ENCODE results near the gene SNX9.

- TF ChIP-seq POLR2A (IDR thresholded peaks at IDR 0.05) (no peak), CTCF (IDR thresholded peaks at IDR 0.05) (no peak)
Measured at GRCh38 chr6:157984686-157985225, 161.7 kb downstream of the SNX9 start.
